HL-60 (cell line): Measurements from ENCODE around the gene RASSF8.

Source experiments
- GABPA ChIP-seq: IDR thresholded peaks from 2 replicates; pipeline ENCODE4 v1.6.1; 2012; ENCODE audit warnings: low read depth
- POLR2AphosphoS5 ChIP-seq: IDR thresholded peaks from 2 replicates; pipeline ENCODE4 v1.6.1; 2012; ENCODE audit warnings: low read depth
- TF ChIP-seq, protein P1 (sequence below): IDR thresholded peaks from 2 replicates; pipeline ENCODE4 v1.6.1; 2012; ENCODE audit warnings: low read depth; ENCODE audit not compliant: insufficient replicate concordance
- TF ChIP-seq, protein P2 (sequence below): IDR thresholded peaks from one replicate; pipeline ENCODE4 v1.5.1; 2011; ENCODE audit warnings: low read length, control low read depth, inconsistent platforms; ENCODE audit not compliant: insufficient read depth

DNA sequence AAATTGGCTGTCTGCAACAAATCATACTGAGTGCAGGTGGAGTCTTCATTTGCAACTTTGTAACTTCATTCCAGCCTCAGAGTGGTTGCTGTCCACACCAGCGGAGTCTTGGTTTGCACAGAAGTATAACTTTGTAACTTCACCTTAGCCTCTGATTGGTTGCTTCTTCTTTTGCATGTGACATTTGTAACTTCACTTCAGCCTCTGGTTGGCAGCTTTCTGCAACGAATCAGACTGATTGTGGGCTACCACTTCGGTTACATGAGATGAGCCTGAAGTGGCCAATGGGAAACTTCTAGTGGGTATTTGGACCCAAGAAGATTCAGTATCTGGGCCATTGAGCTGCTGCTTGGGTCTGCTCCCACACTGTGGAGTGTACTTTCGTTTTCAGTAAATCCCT, 17.8 kb downstream of the RASSF8 start:
- TF ChIP-seq, protein P1, sequence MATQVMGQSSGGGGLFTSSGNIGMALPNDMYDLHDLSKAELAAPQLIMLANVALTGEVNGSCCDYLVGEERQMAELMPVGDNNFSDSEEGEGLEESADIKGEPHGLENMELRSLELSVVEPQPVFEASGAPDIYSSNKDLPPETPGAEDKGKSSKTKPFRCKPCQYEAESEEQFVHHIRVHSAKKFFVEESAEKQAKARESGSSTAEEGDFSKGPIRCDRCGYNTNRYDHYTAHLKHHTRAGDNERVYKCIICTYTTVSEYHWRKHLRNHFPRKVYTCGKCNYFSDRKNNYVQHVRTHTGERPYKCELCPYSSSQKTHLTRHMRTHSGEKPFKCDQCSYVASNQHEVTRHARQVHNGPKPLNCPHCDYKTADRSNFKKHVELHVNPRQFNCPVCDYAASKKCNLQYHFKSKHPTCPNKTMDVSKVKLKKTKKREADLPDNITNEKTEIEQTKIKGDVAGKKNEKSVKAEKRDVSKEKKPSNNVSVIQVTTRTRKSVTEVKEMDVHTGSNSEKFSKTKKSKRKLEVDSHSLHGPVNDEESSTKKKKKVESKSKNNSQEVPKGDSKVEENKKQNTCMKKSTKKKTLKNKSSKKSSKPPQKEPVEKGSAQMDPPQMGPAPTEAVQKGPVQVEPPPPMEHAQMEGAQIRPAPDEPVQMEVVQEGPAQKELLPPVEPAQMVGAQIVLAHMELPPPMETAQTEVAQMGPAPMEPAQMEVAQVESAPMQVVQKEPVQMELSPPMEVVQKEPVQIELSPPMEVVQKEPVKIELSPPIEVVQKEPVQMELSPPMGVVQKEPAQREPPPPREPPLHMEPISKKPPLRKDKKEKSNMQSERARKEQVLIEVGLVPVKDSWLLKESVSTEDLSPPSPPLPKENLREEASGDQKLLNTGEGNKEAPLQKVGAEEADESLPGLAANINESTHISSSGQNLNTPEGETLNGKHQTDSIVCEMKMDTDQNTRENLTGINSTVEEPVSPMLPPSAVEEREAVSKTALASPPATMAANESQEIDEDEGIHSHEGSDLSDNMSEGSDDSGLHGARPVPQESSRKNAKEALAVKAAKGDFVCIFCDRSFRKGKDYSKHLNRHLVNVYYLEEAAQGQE: no peak
- TF ChIP-seq, protein P2, sequence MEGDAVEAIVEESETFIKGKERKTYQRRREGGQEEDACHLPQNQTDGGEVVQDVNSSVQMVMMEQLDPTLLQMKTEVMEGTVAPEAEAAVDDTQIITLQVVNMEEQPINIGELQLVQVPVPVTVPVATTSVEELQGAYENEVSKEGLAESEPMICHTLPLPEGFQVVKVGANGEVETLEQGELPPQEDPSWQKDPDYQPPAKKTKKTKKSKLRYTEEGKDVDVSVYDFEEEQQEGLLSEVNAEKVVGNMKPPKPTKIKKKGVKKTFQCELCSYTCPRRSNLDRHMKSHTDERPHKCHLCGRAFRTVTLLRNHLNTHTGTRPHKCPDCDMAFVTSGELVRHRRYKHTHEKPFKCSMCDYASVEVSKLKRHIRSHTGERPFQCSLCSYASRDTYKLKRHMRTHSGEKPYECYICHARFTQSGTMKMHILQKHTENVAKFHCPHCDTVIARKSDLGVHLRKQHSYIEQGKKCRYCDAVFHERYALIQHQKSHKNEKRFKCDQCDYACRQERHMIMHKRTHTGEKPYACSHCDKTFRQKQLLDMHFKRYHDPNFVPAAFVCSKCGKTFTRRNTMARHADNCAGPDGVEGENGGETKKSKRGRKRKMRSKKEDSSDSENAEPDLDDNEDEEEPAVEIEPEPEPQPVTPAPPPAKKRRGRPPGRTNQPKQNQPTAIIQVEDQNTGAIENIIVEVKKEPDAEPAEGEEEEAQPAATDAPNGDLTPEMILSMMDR: no peak
- TF ChIP-seq POLR2AphosphoS5 (no peak), GABPA (no peak)
